Measurements from ENCODE around the gene DPPA2. TPM values are rescaled to one million over a fixed set of nuclear protein-coding genes. Genes with fewer than 3 reads are reported as not detected.

The DPPA2 gene
- total RNA-seq, 1 experiment from 2014 or later: not detected

DNA sequence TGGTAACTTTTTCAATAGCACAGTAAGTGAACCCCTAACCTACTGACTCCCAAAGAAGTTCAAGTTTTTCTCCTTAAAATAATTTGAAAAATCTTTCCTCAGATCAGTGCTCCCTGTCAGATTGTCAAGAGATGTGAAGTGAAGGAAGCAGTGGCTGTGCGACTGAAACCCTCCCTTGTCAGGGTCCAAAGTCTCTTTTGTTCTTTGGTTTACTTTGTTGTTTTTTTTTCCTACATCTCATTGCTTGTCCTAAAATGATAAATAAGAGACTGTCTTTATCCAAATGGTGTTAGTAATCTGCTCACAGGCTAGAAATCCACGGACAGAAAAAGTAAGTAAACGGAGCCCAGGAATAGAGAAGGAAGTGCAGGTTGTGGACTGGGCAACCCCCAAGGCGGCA is 22.0 kb upstream of the DPPA2 start:
- Mint-ChIP-seq H3K9me3 (ENCODE audit: low read depth, unreplicated experiment) (peaks cover 2% of the 10 kb centered on the region), H3K27ac (ENCODE audit: unreplicated experiment) (no peak overlapping the region), H3K4me3 (ENCODE audit: low read depth, unreplicated experiment) (no peak overlapping the region), H3K27me3 (ENCODE audit: unreplicated experiment) (no peaks in the 10 kb centered on the region), H3K36me3 (ENCODE audit: insufficient read depth, unreplicated experiment) (no peaks in the 10 kb centered on the region), H3K4me1 (ENCODE audit: low read depth, unreplicated experiment) (peaks cover 8% of the 10 kb centered on the region)
- CTCF ChIA-PET: no interaction called here
- BruUV-seq (replicated peaks): no TSS peak
- TF ChIP-seq, protein P1, sequence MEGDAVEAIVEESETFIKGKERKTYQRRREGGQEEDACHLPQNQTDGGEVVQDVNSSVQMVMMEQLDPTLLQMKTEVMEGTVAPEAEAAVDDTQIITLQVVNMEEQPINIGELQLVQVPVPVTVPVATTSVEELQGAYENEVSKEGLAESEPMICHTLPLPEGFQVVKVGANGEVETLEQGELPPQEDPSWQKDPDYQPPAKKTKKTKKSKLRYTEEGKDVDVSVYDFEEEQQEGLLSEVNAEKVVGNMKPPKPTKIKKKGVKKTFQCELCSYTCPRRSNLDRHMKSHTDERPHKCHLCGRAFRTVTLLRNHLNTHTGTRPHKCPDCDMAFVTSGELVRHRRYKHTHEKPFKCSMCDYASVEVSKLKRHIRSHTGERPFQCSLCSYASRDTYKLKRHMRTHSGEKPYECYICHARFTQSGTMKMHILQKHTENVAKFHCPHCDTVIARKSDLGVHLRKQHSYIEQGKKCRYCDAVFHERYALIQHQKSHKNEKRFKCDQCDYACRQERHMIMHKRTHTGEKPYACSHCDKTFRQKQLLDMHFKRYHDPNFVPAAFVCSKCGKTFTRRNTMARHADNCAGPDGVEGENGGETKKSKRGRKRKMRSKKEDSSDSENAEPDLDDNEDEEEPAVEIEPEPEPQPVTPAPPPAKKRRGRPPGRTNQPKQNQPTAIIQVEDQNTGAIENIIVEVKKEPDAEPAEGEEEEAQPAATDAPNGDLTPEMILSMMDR (IDR thresholded peaks at IDR 0.05; ENCODE audit: unreplicated experiment): no peak
- intact Hi-C loops (cut with micrococcal nuclease; ENCODE audit: unreplicated experiment): no loop called here
- DNase-seq: no peak

DNA sequence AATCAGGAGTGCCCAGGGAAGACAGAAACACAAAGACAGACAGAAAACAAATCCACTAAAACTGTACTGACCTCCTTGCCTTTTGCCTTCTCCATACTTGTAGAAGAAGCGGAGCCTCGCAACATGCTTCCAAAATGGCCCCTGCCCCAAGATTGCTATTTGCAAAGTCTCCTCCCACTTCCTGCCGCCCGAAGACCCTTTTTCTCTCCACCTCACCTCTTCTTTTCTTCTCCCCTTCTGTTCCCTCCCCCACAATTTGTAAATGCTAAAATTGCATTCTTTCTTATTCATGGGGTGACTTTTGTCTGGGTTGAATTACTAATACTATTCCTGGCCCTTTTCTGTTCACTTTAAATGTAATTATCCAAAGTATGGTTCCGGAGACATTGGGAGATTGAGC is 21.1 kb upstream of the DPPA2 start, which contains the start of gene DPPA4:
TSS of gene DPPA4 (minus strand) at position 154 of the 400 bp plus-strand sequence. CDS start at position 125, 29 bp downstream.
- intact Hi-C loops (cut with micrococcal nuclease; ENCODE audit: unreplicated experiment): no loop called here
- Mint-ChIP-seq H3K27me3 (ENCODE audit: unreplicated experiment) (no peaks in the 10 kb centered on the region), H3K27ac (ENCODE audit: unreplicated experiment) (no peak within 1 kb of the TSS), H3K36me3 (ENCODE audit: insufficient read depth, unreplicated experiment) (no peaks in the 10 kb centered on the region), H3K4me1 (ENCODE audit: low read depth, unreplicated experiment) (peaks cover 8% of the 10 kb centered on the region), H3K4me3 (ENCODE audit: low read depth, unreplicated experiment) (no peak within 1 kb of the TSS), H3K9me3 (ENCODE audit: low read depth, unreplicated experiment) (peaks cover 2% of the 10 kb centered on the region)
- CTCF ChIA-PET: interaction anchor here (0.6 kb wide), 1 partner anchor 220 kb away, joined by 3 read pairs; no protein-coding TSS in a partner anchor
- DNase-seq: no peak
- TF ChIP-seq, protein P1 (IDR thresholded peaks at IDR 0.05; ENCODE audit: unreplicated experiment): no peak
- BruUV-seq (replicated peaks): no TSS peak

DNA sequence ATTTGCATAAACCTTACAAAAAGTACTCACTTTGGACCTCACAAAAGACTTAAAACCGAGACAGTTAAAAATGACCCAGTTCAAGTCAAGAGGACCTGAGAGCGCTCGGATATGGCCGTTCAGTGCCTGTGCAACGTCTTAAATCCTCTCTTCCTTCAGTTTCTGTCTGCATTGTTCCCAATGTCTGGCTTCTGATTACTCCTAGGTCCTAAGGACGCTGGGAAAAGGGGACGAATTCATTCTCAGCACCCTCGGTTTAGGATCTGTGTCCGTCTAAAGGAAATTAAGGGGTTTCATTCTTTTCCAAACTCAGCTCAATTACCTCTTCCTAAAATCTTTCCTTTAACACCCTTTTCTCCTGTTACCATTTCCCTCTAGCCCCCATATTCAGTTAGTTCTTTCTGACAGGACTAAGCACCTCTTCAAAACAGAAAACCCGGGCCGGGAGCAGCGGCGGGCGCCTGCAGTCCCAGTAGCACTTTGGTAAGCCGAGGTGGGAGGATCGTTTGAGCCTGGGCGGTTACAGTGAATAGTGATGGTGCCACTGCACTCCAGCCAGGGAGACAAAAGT is 20.1 kb upstream of the DPPA2 start:
- Mint-ChIP-seq H3K36me3 (ENCODE audit: insufficient read depth, unreplicated experiment) (no peaks in the 10 kb centered on the region), H3K9me3 (ENCODE audit: low read depth, unreplicated experiment) (peaks cover 2% of the 10 kb centered on the region), H3K27me3 (ENCODE audit: unreplicated experiment) (no peaks in the 10 kb centered on the region), H3K27ac (ENCODE audit: unreplicated experiment) (no peak overlapping the region), H3K4me3 (ENCODE audit: low read depth, unreplicated experiment) (no peak overlapping the region), H3K4me1 (ENCODE audit: low read depth, unreplicated experiment) (peaks cover 8% of the 10 kb centered on the region)
- no peak for DNase-seq
- CTCF ChIA-PET: interaction anchor here (0.6 kb wide), 1 partner anchor 218 kb away, joined by 3 read pairs; no protein-coding TSS in a partner anchor
- intact Hi-C loops (cut with micrococcal nuclease; ENCODE audit: unreplicated experiment): no loop called here
- BruUV-seq (replicated peaks): no TSS peak
- TF ChIP-seq, protein P1 (IDR thresholded peaks at IDR 0.05; ENCODE audit: unreplicated experiment): no peak

DNA sequence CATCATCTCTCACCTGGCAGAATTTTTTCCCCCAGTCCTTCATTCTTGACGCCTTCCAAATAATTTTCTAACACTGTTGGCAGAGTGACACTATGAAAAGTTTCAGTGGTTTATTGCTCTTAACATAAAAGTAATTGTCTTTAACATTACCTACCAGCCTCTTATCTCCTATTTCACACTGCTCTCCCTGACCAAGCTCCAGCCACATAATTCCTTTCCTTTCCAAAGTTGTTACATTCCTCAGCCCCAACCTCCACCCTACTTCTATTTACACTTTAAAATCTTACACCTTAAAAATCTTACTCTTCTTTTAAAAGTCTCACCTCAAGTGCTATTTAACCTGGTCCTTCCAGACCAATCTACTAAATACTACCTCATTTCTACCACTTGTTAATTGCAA is 18.3 kb upstream of the DPPA2 start:
- CTCF ChIA-PET: no interaction called here
- no TSS peak for BruUV-seq (replicated peaks)
- Mint-ChIP-seq H3K36me3 (ENCODE audit: insufficient read depth, unreplicated experiment) (no peaks in the 10 kb centered on the region), H3K27ac (ENCODE audit: unreplicated experiment) (no peak overlapping the region), H3K4me1 (ENCODE audit: low read depth, unreplicated experiment) (peaks cover 8% of the 10 kb centered on the region), H3K27me3 (ENCODE audit: unreplicated experiment) (no peaks in the 10 kb centered on the region), H3K9me3 (ENCODE audit: low read depth, unreplicated experiment) (peaks cover 2% of the 10 kb centered on the region), H3K4me3 (ENCODE audit: low read depth, unreplicated experiment) (no peak overlapping the region)
- TF ChIP-seq, protein P1 (IDR thresholded peaks at IDR 0.05; ENCODE audit: unreplicated experiment): no peak
- DNase-seq: no peak
- intact Hi-C loops (cut with micrococcal nuclease; ENCODE audit: unreplicated experiment): no loop called here

Data from Calu3 (cell line).